Activated naive CD4-positive, alpha-beta T cell treated with anti-CD3 and anti-CD28 coated beads for 36 hours (primary cell): ENCODE data around the gene PRX. TPM values are rescaled to one million over a fixed set of nuclear protein-coding genes. Genes with fewer than 3 reads are reported as not detected.

Experiments used
- CTCF ChIA-PET: fragments of 350-600 bp; sonication (Branson Sonifier 250); formaldehyde crosslinking; loops from one replicate; lab custom pipeline; 2021; ENCODE audit warnings: antibody characterized with exemption; lab: Charles Lee
- DNase-seq: peaks from one replicate; pipeline ENCODE4 v3.0.0-alpha.2; 2020
- H3K27ac Mint-ChIP-seq: one replicate; pipeline ENCODE4 v1.8.0; 2021; ENCODE audit warnings: mild to moderate bottlenecking, mixed read lengths
- H3K27me3 Mint-ChIP-seq: one replicate; pipeline ENCODE4 v1.8.0; 2021; ENCODE audit warnings: low read depth, mixed read lengths
- H3K36me3 Mint-ChIP-seq: one replicate; pipeline ENCODE4 v1.8.0; 2021; ENCODE audit warnings: low read depth, mixed read lengths
- H3K4me1 Mint-ChIP-seq: one replicate; pipeline ENCODE4 v1.8.0; 2021; ENCODE audit warnings: low read depth, mixed read lengths
- H3K4me3 Mint-ChIP-seq: one replicate; pipeline ENCODE4 v1.8.0; 2021; ENCODE audit warnings: mild to moderate bottlenecking, moderate library complexity, mixed read lengths
- H3K9me3 Mint-ChIP-seq: one replicate; pipeline ENCODE4 v1.8.0; 2021; ENCODE audit warnings: mixed read lengths
- intact Hi-C: fragments of 100-400 bp; cut with micrococcal nuclease; formaldehyde crosslinking; loops from one replicate; pipeline ENCODE4 v1.15.1; 2023
- total RNA-seq, 2 experiments: library from RNA; stranded (reverse); gene quantifications; one replicate each; pipeline ENCODE4 v1.2.3, GENCODE V29; 2021

PRX gene
- total RNA-seq, 2 experiments from 2014 or later = 1.5 TPM

GRCh38 chr19:40446263-40446784 is 33.1 kb upstream of the PRX start:
- CTCF ChIA-PET = no interaction called here
- Mint-ChIP-seq H3K36me3 (peaks cover 2% of the 10 kb centered on the region), H3K27ac (no peak overlapping the region), H3K4me3 (no peak overlapping the region), H3K9me3 (no peaks in the 10 kb centered on the region), H3K27me3 (no peaks in the 10 kb centered on the region), H3K4me1 (peaks cover 14% of the 10 kb centered on the region)
- no peak for DNase-seq
- intact Hi-C loops = no loop called here

- no peak for DNase-seq
- Mint-ChIP-seq H3K4me1 (peaks cover 16% of the 10 kb centered on the region), H3K27me3 (no peaks in the 10 kb centered on the region), H3K27ac (no peak overlapping the region), H3K9me3 (no peaks in the 10 kb centered on the region), H3K36me3 (peaks cover 2% of the 10 kb centered on the region), H3K4me3 (peak overlapping the region; percentile 43)
- intact Hi-C loops = no loop called here
- CTCF ChIA-PET = no interaction called here
These were observed 32.6 kb upstream of the PRX start for GRCh38 chr19:40445780-40446262.

- Mint-ChIP-seq H3K27ac (peak overlapping the region; percentile 60), H3K9me3 (no peaks in the 10 kb centered on the region), H3K36me3 (peaks cover 2% of the 10 kb centered on the region), H3K27me3 (no peaks in the 10 kb centered on the region), H3K4me1 (peaks cover 19% of the 10 kb centered on the region), H3K4me3 (peak overlapping the region; percentile 97)
- no peak for DNase-seq
- intact Hi-C loops = loop anchor here (1.0 to 5.0 kb wide), 5 partner anchors 24 to 352 kb away; partner anchors contain the start of genes ACTMAP, EGLN2 and SNRPA
- CTCF ChIA-PET = no interaction called here
These were observed 31.7 kb upstream of the PRX start for GRCh38 chr19:40444825-40445312.

- Mint-ChIP-seq H3K27me3 (no peaks in the 10 kb centered on the region), H3K4me3 (peak within 1 kb of the TSS; percentile 97), H3K27ac (peak within 1 kb of the TSS; percentile 92), H3K9me3 (no peaks in the 10 kb centered on the region), H3K4me1 (peaks cover 19% of the 10 kb centered on the region), H3K36me3 (no peaks in the 10 kb centered on the region)
- CTCF ChIA-PET = interaction anchor here (1.5 to 2.5 kb wide), 4 partner anchors 18 to 41 kb away, joined by 4 to 11 read pairs (median 8); partner anchors contain the start of gene SERTAD1
- DNase-seq = peak; percentile 96
- intact Hi-C loops = loop anchor here (1.0 to 5.0 kb wide), 15 partner anchors 11 to 353 kb away; partner anchors contain the start of genes ACTMAP, AKT2, BLVRB and C19orf47
These were observed 31.0 kb upstream of the PRX start, which contains the start of gene SERTAD3 for GRCh38 chr19:40444000-40444824. Gene SERTAD3, minus strand, starts transcription at chr19:40444335. Its CDS starts 2,255 bp downstream, at chr19:40442080.

GRCh38 chr19:40443131-40443999 is 30.2 kb upstream of the PRX start:
- intact Hi-C loops = loop anchor here (1.0 to 5.0 kb wide), 12 partner anchors 10 to 354 kb away; partner anchors contain the start of genes ACTMAP, AKT2, BLVRB and C19orf47
- peak; percentile 100 for DNase-seq
- Mint-ChIP-seq H3K27ac (peak overlapping the region; percentile 93), H3K27me3 (no peaks in the 10 kb centered on the region), H3K9me3 (no peaks in the 10 kb centered on the region), H3K4me1 (peaks cover 19% of the 10 kb centered on the region), H3K36me3 (no peaks in the 10 kb centered on the region), H3K4me3 (peak overlapping the region; percentile 97)
- CTCF ChIA-PET = interaction anchor here (0.6 to 2.5 kb wide), 9 partner anchors 9 to 157 kb away, joined by 3 to 11 read pairs (median 4); partner anchors contain the start of genes BLVRB, LTBP4 and SERTAD1

- Mint-ChIP-seq H3K27me3 (no peaks in the 10 kb centered on the region), H3K36me3 (no peaks in the 10 kb centered on the region), H3K27ac (peak overlapping the region; percentile 93), H3K9me3 (no peaks in the 10 kb centered on the region), H3K4me1 (peaks cover 19% of the 10 kb centered on the region), H3K4me3 (peak overlapping the region; percentile 97)
- CTCF ChIA-PET = interaction anchor here (0.6 to 2.5 kb wide), 9 partner anchors 8 to 158 kb away, joined by 3 to 11 read pairs (median 4); partner anchors contain the start of genes BLVRB, LTBP4 and SERTAD1
- intact Hi-C loops = loop anchor here (1.0 to 5.0 kb wide), 12 partner anchors 9 to 355 kb away; partner anchors contain the start of genes ACTMAP, AKT2, BLVRB and C19orf47
- DNase-seq = no peak
These were observed 29.4 kb upstream of the PRX start for GRCh38 chr19:40442328-40443130.

- H3K27me3 Mint-ChIP-seq = no peaks in the 10 kb centered on the region
- H3K27ac Mint-ChIP-seq = peak overlapping the region; percentile 93
- intact Hi-C loops = loop anchor here (5.0 kb wide), 2 partner anchors 311 to 356 kb away; partner anchors contain the start of genes ACTMAP, EGLN2 and SNRPA
These were observed 28.6 kb upstream of the PRX start for GRCh38 chr19:40441719-40442253.

GRCh38 chr19:40438284-40438683 is 25.1 kb upstream of the PRX start:
- H3K4me1 Mint-ChIP-seq = peaks cover 22% of the 10 kb centered on the region
- CTCF ChIA-PET = interaction anchor here (0.6 to 1.4 kb wide), 6 partner anchors 12 to 94 kb away, joined by 3 to 6 read pairs (median 6); partner anchors contain the start of gene SERTAD1
- H3K4me3 Mint-ChIP-seq = no peak overlapping the region
- no peak for DNase-seq
- no peaks in the 10 kb centered on the region for H3K27me3 Mint-ChIP-seq
- no peaks in the 10 kb centered on the region for H3K36me3 Mint-ChIP-seq
- intact Hi-C loops = no loop called here
- H3K9me3 Mint-ChIP-seq = no peaks in the 10 kb centered on the region
- H3K27ac Mint-ChIP-seq = no peak overlapping the region

More at GRCh38 chr19:40441719-40442253, 28.6 kb upstream of the PRX start:
- DNase-seq = no peak
- Mint-ChIP-seq H3K36me3 (no peaks in the 10 kb centered on the region), H3K4me1 (peaks cover 19% of the 10 kb centered on the region), H3K4me3 (peak overlapping the region; percentile 97), H3K9me3 (no peaks in the 10 kb centered on the region)
- CTCF ChIA-PET = interaction anchor here (0.8 to 2.5 kb wide), 2 partner anchors 21 to 22 kb away, joined by 3 to 11 read pairs; no protein-coding TSS in a partner anchor

GRCh38 chr19:40433391-40434216 is 20.4 kb upstream of the PRX start:
- no peaks in the 10 kb centered on the region for H3K36me3 Mint-ChIP-seq
- CTCF ChIA-PET = interaction anchor here (0.7 to 3.0 kb wide), 4 partner anchors 9 to 295 kb away, joined by 4 to 15 read pairs (median 6); no protein-coding TSS in a partner anchor
- intact Hi-C loops = loop anchor here (1.0 kb wide), 2 partner anchors 8 to 10 kb away; partner anchors contain the start of gene SERTAD1
- peak; percentile 64 for DNase-seq
- peak overlapping the region; percentile 88 for H3K4me3 Mint-ChIP-seq
- H3K27ac Mint-ChIP-seq = peak overlapping the region; percentile 91
- H3K9me3 Mint-ChIP-seq = no peaks in the 10 kb centered on the region
- peaks cover 10% of the 10 kb centered on the region for H3K4me1 Mint-ChIP-seq
- no peaks in the 10 kb centered on the region for H3K27me3 Mint-ChIP-seq
